HepG2 (cell line): ENCODE measurements around the gene CYB5D1. TPM values are rescaled to one million over a fixed set of nuclear protein-coding genes. Genes with fewer than 3 reads are reported as not detected.

Experiments used
- ATAC-seq: fragments of 200-7000 bp; cut with Tn5 transposase; 3 replicates; pipeline ENCODE4 v1.9.1; 2020; ENCODE audit warnings: mild to moderate bottlenecking, moderate library complexity
- BruUV-seq: library from RNA; stranded (reverse); fragments of 400-500 nt; replicated peaks from 2 replicates; lab custom pipeline; 2021; lab: Mats Ljungman, UMichigan
- CTCF ChIA-PET: fragments of 300-600 bp; formaldehyde crosslinking; extraction: SDS; loops from one replicate; lab custom pipeline; 2021; ENCODE audit warnings: low total read pairs, inconsistent platforms, low intra/inter-chr PET ratio; lab: Yijun Ruan, JAX
- POLR2A ChIA-PET: fragments of 350-600 bp; sonication (Branson Sonifier 250); formaldehyde crosslinking; loops from one replicate; lab custom pipeline; 2020; ENCODE audit warnings: antibody characterized with exemption, inconsistent platforms; lab: Yijun Ruan, JAX
- DNase-seq: peaks from one replicate; pipeline ENCODE4 v3.0.0-alpha.2; 2015; ENCODE audit warnings: low spot score
- FAIRE-seq: peaks from 3 replicates; lab custom pipeline; 2011; peaks lifted over from hg19 to GRCh38; lab: Jason Lieb, UNC
- H2AFZ ChIP-seq: one replicate; pipeline ENCODE4 v1.6.1; 2011; ENCODE audit warnings: low read length, inconsistent platforms
- H3K27ac ChIP-seq: fragments of 300-600 bp; 3 replicates; pipeline ENCODE4 v1.8.0; 2011; ENCODE audit warnings: mixed run types, mild to moderate bottlenecking, mixed read lengths, low read length, inconsistent platforms; ENCODE audit not compliant: insufficient read depth; ENCODE audit errors: extremely low read length
- H3K27me3 ChIP-seq, 2 experiments: fragments of 200-600 bp in 1 of 2; 2 replicates in 1 of 2; 3 replicates in 1 of 2; pipeline versions ENCODE4 v1.6.0 to v1.8.0; 2011; ENCODE audit warnings: low read length in 2 of 2, mild to moderate bottlenecking in 2 of 2, moderate library complexity in 2 of 2, inconsistent platforms in 1 of 2; ENCODE audit not compliant: insufficient read depth in 2 of 2, control insufficient read depth in 1 of 2
- H3K36me3 ChIP-seq, 2 experiments: fragments of 200-600 bp in 1 of 2; replicated peaks in 1 of 2; 2 replicates in 1 of 2; 3 replicates in 1 of 2; pipeline versions ENCODE4 v1.5.1 to v1.8.0; 2011; ENCODE audit warnings: low read length in 2 of 2, inconsistent platforms in 1 of 2; ENCODE audit not compliant: insufficient read depth in 2 of 2, control insufficient read depth in 1 of 2
- H3K4me1 ChIP-seq: 2 replicates; pipeline ENCODE4 v1.5.1; 2012; ENCODE audit warnings: low read length, inconsistent platforms; ENCODE audit not compliant: insufficient read depth
- H3K4me2 ChIP-seq: 2 replicates; pipeline ENCODE4 v1.6.0; 2011; ENCODE audit warnings: low read depth, low read length, inconsistent platforms
- H3K4me3 ChIP-seq, 3 experiments: fragments of 200-600 bp in 1 of 3; sonication (generic), shearing (Covaris generic) in 1 of 3; replicated peaks in 1 of 3; 2 replicates each; pipeline ENCODE4 v1.5.1; 2011 to 2016; ENCODE audit warnings: low read length in 3 of 3, inconsistent platforms in 2 of 3, low read depth in 2 of 3, mild to moderate bottlenecking in 2 of 3, control low read depth in 1 of 3, mixed read lengths in 1 of 3; ENCODE audit not compliant: insufficient read depth in 1 of 3
- H3K79me2 ChIP-seq: one replicate; pipeline ENCODE4 v1.6.1; 2011; ENCODE audit warnings: low read length, inconsistent platforms; ENCODE audit not compliant: insufficient read depth
- H3K9ac ChIP-seq: 2 replicates; pipeline ENCODE4 v1.6.0; 2011; ENCODE audit warnings: mild to moderate bottlenecking, low read depth, low read length, inconsistent platforms; ENCODE audit not compliant: insufficient read depth
- H3K9me3 ChIP-seq: 2 replicates; pipeline ENCODE4 v1.5.1; 2012; ENCODE audit warnings: mild to moderate bottlenecking, low read length
- H4K20me1 ChIP-seq: 2 replicates; pipeline ENCODE4 v1.6.0; 2011; ENCODE audit warnings: inconsistent platforms, mild to moderate bottlenecking, low read length, moderate library complexity; ENCODE audit not compliant: insufficient read depth
- CENPBD1 ChIP-seq: sonication (generic); formaldehyde crosslinking; IDR thresholded peaks from 2 replicates; pipeline ENCODE4 v1.8.0; 2022; ENCODE audit warnings: missing genetic modification reagents, low read depth, mild to moderate bottlenecking, borderline replicate concordance
- CREM ChIP-seq, 2 experiments: sonication (generic) in 1 of 2; formaldehyde crosslinking in 1 of 2; IDR thresholded peaks; 2 replicates each; pipeline versions ENCODE4 v1.4.0 to v1.6.1; 2016 to 2020; ENCODE audit warnings: antibody characterized with exemption in 1 of 2, mild to moderate bottlenecking in 1 of 2, missing genetic modification reagents in 1 of 2
- MED13 ChIP-seq: sonication (generic); formaldehyde crosslinking; IDR thresholded peaks from 2 replicates; pipeline ENCODE4 v1.5.0; 2020; ENCODE audit warnings: missing genetic modification reagents
- ZIK1 ChIP-seq: sonication (generic); formaldehyde crosslinking; IDR thresholded peaks from 2 replicates; pipeline ENCODE4 v1.5.0; 2020; ENCODE audit warnings: mild to moderate bottlenecking, low read depth, missing genetic modification reagents, borderline replicate concordance
- ZNF263 ChIP-seq: sonication (generic); formaldehyde crosslinking; IDR thresholded peaks from 2 replicates; pipeline ENCODE4 v1.4.0; 2020; ENCODE audit warnings: missing genetic modification reagents
- ZNF652 ChIP-seq: IDR thresholded peaks from 2 replicates; pipeline ENCODE4 v1.6.1; 2016; ENCODE audit warnings: low read depth, borderline replicate concordance
- ZUFSP ChIP-seq: sonication (generic); formaldehyde crosslinking; IDR thresholded peaks from 2 replicates; pipeline ENCODE4 v1.9.0; 2021; ENCODE audit warnings: missing genetic modification reagents, mild to moderate bottlenecking, borderline replicate concordance
- WGBS: methylation state at CpG from one replicate; pipeline ENCODE4 v1.1.6; 2017; ENCODE audit warnings: low lambda C conversion rate; 5-methylcytosine and 5-hydroxymethylcytosine counted together
- in situ Hi-C: cut with HindIII; loops from 2 replicates; pipeline ENCODE4 v1.10.0; 2017; ENCODE audit warnings: low pct_unique_long_range_greater_than_20kb; ENCODE audit not compliant: extremely low pct_ligation_motif_present
- intact Hi-C: fragments of 100-400 bp; cut with micrococcal nuclease; formaldehyde crosslinking; loops from one replicate; pipeline ENCODE4 v1.10.0; 2022; ENCODE audit not compliant: unreplicated experiment
- polyA plus RNA-seq, 8 experiments: library from polyadenylated mRNA; depleted of rRNA in 3 of 8; stranded (reverse) in 7 of 8; unstranded in 1 of 8; fragments of >200 nt; fragmentation: Illumina TruSeq in 4 of 8; extraction: Trizol in 4 of 8; gene quantifications; 2 replicates each; pipeline versions ENCODE4 v1.2.1 to v1.2.3, GENCODE V29; 2011 to 2016; ENCODE audit warnings: low read depth in 4 of 8, missing spikeins in 1 of 8, mixed read lengths in 1 of 8; ENCODE audit not compliant: insufficient read depth in 1 of 8
- total RNA-seq, 5 experiments: library from RNA; depleted of rRNA; stranded (reverse); fragments of >200 nt; fragmentation: Illumina TruSeq; extraction: Trizol; gene quantifications; 2 replicates each; pipeline ENCODE4 v1.2.3, GENCODE V29; 2016; ENCODE audit warnings: low read depth in 1 of 5

CYB5D1 gene
- total and polyA plus RNA-seq, 2 of the 13 experiments (the other 11 are each of a cell fraction or from before 2014, with no cell fraction given), result 8.9 to 17.0 TPM

- intact Hi-C loops (no loop called here), in situ Hi-C loops (loop anchor here (10.0 kb wide), 1 partner anchor 275 kb away; the partner anchor contains the start of gene CD68)
- H4K20me1 ChIP-seq, result peaks cover 15% of the 10 kb centered on the region
- H3K4me1 ChIP-seq, result peaks cover 7% of the 10 kb centered on the region
- no peak overlapping the region for H2AFZ ChIP-seq
- no peak overlapping the region for H3K4me2 ChIP-seq
- CTCF ChIA-PET, result no interaction called here
- no peak for TF ChIP-seq ZNF652 (CRISPR knock-in tag)
- no peak for TF ChIP-seq ZIK1 (CRISPR knock-in tag)
- TF ChIP-seq ZNF263, result no peak
- no peak for TF ChIP-seq MED13 (CRISPR knock-in tag)
- TF ChIP-seq CREM (IDR thresholded peaks at IDR 0.05), result no peak
- TF ChIP-seq CREM (CRISPR knock-in tag; IDR thresholded peaks at IDR 0.05), result no peak
- TF ChIP-seq ZUFSP (CRISPR knock-in tag), result no peak
- TF ChIP-seq CENPBD1 (CRISPR knock-in tag), result no peak
- ATAC-seq, result no peak
- no peak overlapping the region for H3K9ac ChIP-seq
- no peak for DNase-seq
- POLR2A ChIA-PET, result interaction anchor here (0.6 to 2.2 kb wide), 4 partner anchors 7 to 16 kb away, joined by 3 to 5 read pairs (median 4); partner anchors contain the start of gene KDM6B
- no peaks in the 10 kb centered on the region for H3K9me3 ChIP-seq
- H3K27ac ChIP-seq, result no peak overlapping the region
- peaks cover 42 to 55% of the 10 kb centered on the region in 2 experiments for H3K36me3 ChIP-seq
- 92% methylated on average over 9 of the region's 12 CpGs for WGBS
- H3K27me3 ChIP-seq, result no peaks in the 10 kb centered on the region
- no TSS peak for BruUV-seq
- no peak for FAIRE-seq
- H3K4me3 ChIP-seq, result no peak overlapping the region
- H3K79me2 ChIP-seq, result peaks cover 8% of the 10 kb centered on the region
These were observed 7.9 kb upstream of the CYB5D1 start for GRCh38 chr17:7849751-7850504.
